ENCODE data around the gene CPT2. TPM values are rescaled to one million over a fixed set of nuclear protein-coding genes. Genes with fewer than 3 reads are reported as not detected.
A peak's percentile ranks its signal among the peaks of the same experiment; 100 is the strongest.
"Not testable (repeated sequence)": the region's sequence is repeated elsewhere in the genome, so short reads cannot be mapped to it uniquely, and the experiment has no call there.

Gene CPT2
- total and polyA plus RNA-seq, 4 donors: 27.4 to 109 (median 74.8) TPM

DNA sequence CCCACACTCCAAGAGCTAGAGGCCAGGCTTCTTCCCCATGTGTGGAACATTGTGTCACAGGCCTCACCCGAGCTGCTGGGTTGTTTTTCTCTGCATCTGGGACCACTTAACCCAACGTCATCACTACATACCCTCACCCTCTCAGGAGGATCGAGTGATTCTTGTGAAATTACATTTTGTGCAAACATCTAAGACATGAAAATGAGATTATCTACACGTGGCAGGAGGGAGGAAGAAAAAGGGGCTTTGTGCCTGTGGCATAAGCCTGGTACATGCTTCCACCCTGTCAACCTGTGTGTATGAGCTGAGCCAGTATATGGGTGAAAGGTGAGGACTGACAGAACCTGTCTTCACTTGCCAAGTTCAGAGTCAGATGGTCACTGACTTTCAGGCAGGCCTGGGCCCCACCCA is 1.6 kb downstream of the CPT2 start:
- Histone ChIP-seq H3K27me3 (ENCODE audit: control insufficient read depth in 4 of 4, insufficient read depth in 4 of 4, low read length in 3 of 4) (no peaks in the 10 kb centered on the region), H3K4me1 (ENCODE audit: control insufficient read depth in 4 of 4, insufficient read depth in 4 of 4, low read length in 3 of 4) (peaks cover 9 to 64% (median 46%) of the 10 kb centered on the region in 4 donors), H3K9ac (ENCODE audit: low read depth in 1 of 2, low read length in 2 of 2) (peak overlapping the region; percentile 91 to 97), H3K36me3 (ENCODE audit: control insufficient read depth in 4 of 4, insufficient read depth in 3 of 4, low read depth in 1 of 4, low read length in 3 of 4) (peaks cover 6 to 23% (median 22%) of the 10 kb centered on the region in 4 donors), H3K4me3 (ENCODE audit: low read depth in 1 of 3, low read length in 3 of 3) (peak overlapping the region in 2 of 3 donors; percentile 73 to 98), H3K9me3 (ENCODE audit: control insufficient read depth in 4 of 4, low read length in 3 of 4) (no peaks in the 10 kb centered on the region), H3K27ac (ENCODE audit: low read depth in 1 of 2, low read length in 2 of 2) (peak overlapping the region; percentile 98 to 99)
- DNase-seq (ENCODE audit: low spot score): no peak
- 18% methylated on average over 4 of the region's 4 CpGs for WGBS
- TF ChIP-seq, protein P1, sequence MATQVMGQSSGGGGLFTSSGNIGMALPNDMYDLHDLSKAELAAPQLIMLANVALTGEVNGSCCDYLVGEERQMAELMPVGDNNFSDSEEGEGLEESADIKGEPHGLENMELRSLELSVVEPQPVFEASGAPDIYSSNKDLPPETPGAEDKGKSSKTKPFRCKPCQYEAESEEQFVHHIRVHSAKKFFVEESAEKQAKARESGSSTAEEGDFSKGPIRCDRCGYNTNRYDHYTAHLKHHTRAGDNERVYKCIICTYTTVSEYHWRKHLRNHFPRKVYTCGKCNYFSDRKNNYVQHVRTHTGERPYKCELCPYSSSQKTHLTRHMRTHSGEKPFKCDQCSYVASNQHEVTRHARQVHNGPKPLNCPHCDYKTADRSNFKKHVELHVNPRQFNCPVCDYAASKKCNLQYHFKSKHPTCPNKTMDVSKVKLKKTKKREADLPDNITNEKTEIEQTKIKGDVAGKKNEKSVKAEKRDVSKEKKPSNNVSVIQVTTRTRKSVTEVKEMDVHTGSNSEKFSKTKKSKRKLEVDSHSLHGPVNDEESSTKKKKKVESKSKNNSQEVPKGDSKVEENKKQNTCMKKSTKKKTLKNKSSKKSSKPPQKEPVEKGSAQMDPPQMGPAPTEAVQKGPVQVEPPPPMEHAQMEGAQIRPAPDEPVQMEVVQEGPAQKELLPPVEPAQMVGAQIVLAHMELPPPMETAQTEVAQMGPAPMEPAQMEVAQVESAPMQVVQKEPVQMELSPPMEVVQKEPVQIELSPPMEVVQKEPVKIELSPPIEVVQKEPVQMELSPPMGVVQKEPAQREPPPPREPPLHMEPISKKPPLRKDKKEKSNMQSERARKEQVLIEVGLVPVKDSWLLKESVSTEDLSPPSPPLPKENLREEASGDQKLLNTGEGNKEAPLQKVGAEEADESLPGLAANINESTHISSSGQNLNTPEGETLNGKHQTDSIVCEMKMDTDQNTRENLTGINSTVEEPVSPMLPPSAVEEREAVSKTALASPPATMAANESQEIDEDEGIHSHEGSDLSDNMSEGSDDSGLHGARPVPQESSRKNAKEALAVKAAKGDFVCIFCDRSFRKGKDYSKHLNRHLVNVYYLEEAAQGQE (IDR thresholded peaks at IDR 0.05): peak; percentile 54
- TF ChIP-seq, protein P2, sequence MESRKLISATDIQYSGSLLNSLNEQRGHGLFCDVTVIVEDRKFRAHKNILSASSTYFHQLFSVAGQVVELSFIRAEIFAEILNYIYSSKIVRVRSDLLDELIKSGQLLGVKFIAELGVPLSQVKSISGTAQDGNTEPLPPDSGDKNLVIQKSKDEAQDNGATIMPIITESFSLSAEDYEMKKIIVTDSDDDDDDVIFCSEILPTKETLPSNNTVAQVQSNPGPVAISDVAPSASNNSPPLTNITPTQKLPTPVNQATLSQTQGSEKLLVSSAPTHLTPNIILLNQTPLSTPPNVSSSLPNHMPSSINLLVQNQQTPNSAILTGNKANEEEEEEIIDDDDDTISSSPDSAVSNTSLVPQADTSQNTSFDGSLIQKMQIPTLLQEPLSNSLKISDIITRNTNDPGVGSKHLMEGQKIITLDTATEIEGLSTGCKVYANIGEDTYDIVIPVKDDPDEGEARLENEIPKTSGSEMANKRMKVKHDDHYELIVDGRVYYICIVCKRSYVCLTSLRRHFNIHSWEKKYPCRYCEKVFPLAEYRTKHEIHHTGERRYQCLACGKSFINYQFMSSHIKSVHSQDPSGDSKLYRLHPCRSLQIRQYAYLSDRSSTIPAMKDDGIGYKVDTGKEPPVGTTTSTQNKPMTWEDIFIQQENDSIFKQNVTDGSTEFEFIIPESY (IDR thresholded peaks at IDR 0.05): peak; percentile 26
- no peak for TF ChIP-seq NR2F2 (IDR thresholded peaks at IDR 0.05)
- TF ChIP-seq RXRA (IDR thresholded peaks at IDR 0.05): peak; percentile 92 to 93
- peak in 1 of 2 donors; percentile 32 for TF ChIP-seq RAD21 (IDR thresholded peaks at IDR 0.05)
- TF ChIP-seq HNF4A (conservative IDR thresholded peaks at IDR 0.05): peak; percentile 21 to 37
- peak in 1 of 2 donors; percentile 38 for TF ChIP-seq GABPA (IDR thresholded peaks at IDR 0.05 in 1 of 2, conservative IDR thresholded peaks at IDR 0.05 in 1 of 2)
- TF ChIP-seq FOXA2 (IDR thresholded peaks at IDR 0.05): no peak
- TF ChIP-seq TAF1 (conservative IDR thresholded peaks at IDR 0.05): no peak
- TF ChIP-seq, protein P3, sequence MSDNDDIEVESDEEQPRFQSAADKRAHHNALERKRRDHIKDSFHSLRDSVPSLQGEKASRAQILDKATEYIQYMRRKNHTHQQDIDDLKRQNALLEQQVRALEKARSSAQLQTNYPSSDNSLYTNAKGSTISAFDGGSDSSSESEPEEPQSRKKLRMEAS (IDR thresholded peaks at IDR 0.05): peak; percentile 52
- peak in 1 of 2 donors; percentile 21 for TF ChIP-seq JUND (IDR thresholded peaks at IDR 0.05)
- TF ChIP-seq HNF4G (IDR thresholded peaks at IDR 0.05): peak; percentile 9
- TF ChIP-seq SP1 (IDR thresholded peaks at IDR 0.05): peak; percentile 83

DNA sequence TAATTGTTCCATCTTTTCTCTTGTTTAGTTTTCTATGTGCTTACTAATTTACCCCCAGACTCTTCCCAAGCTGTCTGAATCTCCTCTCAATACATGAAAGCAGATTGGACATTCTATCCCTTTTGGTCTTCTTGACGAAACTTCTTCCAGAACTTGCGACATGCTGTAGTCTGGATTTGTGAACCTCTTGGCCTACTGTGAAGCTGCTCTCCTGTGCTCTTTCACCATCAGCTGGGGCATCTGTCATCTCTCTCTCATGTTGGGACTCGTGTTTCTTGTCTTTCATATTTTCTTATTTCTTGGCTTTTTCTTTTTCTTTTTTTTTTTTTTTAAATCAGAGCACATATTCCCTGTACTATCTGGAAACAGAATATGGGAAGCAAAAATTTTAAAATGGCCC is 6.8 kb downstream of the CPT2 start:
- Histone ChIP-seq H3K27ac (ENCODE audit: low read depth in 1 of 2, low read length in 2 of 2) (no peak overlapping the region), H3K9me3 (ENCODE audit: control insufficient read depth in 4 of 4, low read length in 3 of 4) (peaks cover 0 to 6% (median under 1%) of the 10 kb centered on the region in 4 donors), H3K27me3 (ENCODE audit: control insufficient read depth in 4 of 4, insufficient read depth in 4 of 4, low read length in 3 of 4) (no peaks in the 10 kb centered on the region), H3K36me3 (ENCODE audit: control insufficient read depth in 4 of 4, insufficient read depth in 3 of 4, low read depth in 1 of 4, low read length in 3 of 4) (peaks cover 12 to 66% (median 60%) of the 10 kb centered on the region in 4 donors), H3K4me1 (ENCODE audit: control insufficient read depth in 4 of 4, insufficient read depth in 4 of 4, low read length in 3 of 4) (peaks cover 4 to 18% (median 7%) of the 10 kb centered on the region in 4 donors), H3K4me3 (ENCODE audit: low read depth in 1 of 3, low read length in 3 of 3) (no peak overlapping the region), H3K9ac (ENCODE audit: low read depth in 1 of 2, low read length in 2 of 2) (no peak overlapping the region)
- TF ChIP-seq FOXA2 (IDR thresholded peaks at IDR 0.05) (no peak), NR2F2 (IDR thresholded peaks at IDR 0.05) (no peak), TAF1 (conservative IDR thresholded peaks at IDR 0.05) (no peak), HNF4G (IDR thresholded peaks at IDR 0.05) (no peak), FOXA1 (IDR thresholded peaks at IDR 0.05) (no peak), SP1 (IDR thresholded peaks at IDR 0.05) (no peak)
- 93% methylated on average over 3 of the region's 3 CpGs for WGBS
- DNase-seq (ENCODE audit: low spot score): no peak

DNA sequence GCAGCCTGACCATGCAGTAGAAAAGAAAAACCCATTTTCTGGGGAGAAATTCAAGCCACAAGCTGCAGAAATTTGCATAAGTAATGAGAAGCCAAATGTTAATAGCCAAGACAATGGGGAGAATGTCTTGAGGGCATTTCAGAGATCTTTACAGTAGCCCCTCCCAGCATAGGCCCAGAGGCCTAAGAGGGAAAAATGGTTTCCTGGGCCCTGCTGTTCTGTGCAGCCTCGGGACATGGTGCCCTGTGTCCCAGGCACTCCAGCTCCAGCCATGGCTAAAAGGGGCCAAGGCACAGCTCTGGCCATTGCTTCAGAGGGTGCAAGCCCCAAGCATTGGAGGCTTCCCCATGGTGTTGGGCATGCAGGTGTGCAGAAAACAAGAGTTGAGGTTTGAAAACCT is 8.9 kb downstream of the CPT2 start:
- not testable (repeated sequence) for DNase-seq (ENCODE audit: low spot score)
- peaks cover 18 to 81% (median 77%) of the 10 kb centered on the region in 4 donors for H3K36me3 ChIP-seq (ENCODE audit: control insufficient read depth in 4 of 4, insufficient read depth in 3 of 4, low read depth in 1 of 4, low read length in 3 of 4)

DNA sequence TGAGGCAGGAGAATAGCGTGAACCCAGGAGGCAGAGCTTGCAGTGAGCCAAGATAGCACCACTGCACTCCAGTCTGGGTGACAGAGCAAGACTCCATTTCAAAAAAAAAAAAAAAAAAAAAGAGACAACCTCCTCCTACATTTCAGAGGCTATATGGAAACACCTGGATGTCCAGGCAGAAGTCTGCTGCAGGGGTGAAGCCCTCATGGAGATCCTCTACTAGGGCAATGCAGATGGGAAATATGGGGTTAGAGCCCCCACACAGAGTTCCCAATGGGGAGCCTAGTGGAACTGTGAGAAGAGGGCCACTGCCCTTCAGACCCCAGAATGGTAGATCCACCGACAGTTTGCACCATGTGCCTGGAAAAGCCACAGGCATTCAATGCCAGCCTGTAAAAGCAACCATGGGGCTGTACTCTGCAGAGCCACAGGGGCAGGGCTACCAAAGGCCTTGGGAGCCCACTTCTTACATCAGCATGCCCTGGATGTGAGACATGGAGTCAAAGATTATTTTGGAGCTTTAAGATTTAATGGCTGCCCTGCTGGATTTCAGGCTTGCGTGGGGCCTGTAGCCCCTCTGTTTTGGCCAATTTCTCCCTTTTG is 9.6 kb downstream of the CPT2 start:
- H3K36me3 ChIP-seq (ENCODE audit: control insufficient read depth in 4 of 4, insufficient read depth in 3 of 4, low read depth in 1 of 4, low read length in 3 of 4): peaks cover 18 to 83% (median 79%) of the 10 kb centered on the region in 4 donors
- DNase-seq (ENCODE audit: low spot score): not testable (repeated sequence)
- 98% methylated on average over 3 of the region's 3 CpGs for WGBS

More for the DNA sequence above, 8.9 kb downstream of the CPT2 start:
- not testable (repeated sequence) for H3K4me1 ChIP-seq (ENCODE audit: control insufficient read depth in 4 of 4, insufficient read depth in 4 of 4, low read length in 3 of 4); H3K27me3 ChIP-seq (ENCODE audit: control insufficient read depth in 4 of 4, insufficient read depth in 4 of 4, low read length in 3 of 4); H3K9ac ChIP-seq (ENCODE audit: low read depth in 1 of 2, low read length in 2 of 2); H3K4me3 ChIP-seq (ENCODE audit: low read depth in 1 of 3, low read length in 3 of 3); H3K9me3 ChIP-seq (ENCODE audit: control insufficient read depth in 4 of 4, low read length in 3 of 4); H3K27ac ChIP-seq (ENCODE audit: low read depth in 1 of 2, low read length in 2 of 2)
- 100% methylated on average over 1 of the region's 1 CpG for WGBS

More for the DNA sequence above, 9.6 kb downstream of the CPT2 start:
- not testable (repeated sequence) for H3K27ac ChIP-seq (ENCODE audit: low read depth in 1 of 2, low read length in 2 of 2); H3K4me3 ChIP-seq (ENCODE audit: low read depth in 1 of 3, low read length in 3 of 3); H3K9ac ChIP-seq (ENCODE audit: low read depth in 1 of 2, low read length in 2 of 2); H3K9me3 ChIP-seq (ENCODE audit: control insufficient read depth in 4 of 4, low read length in 3 of 4); H3K4me1 ChIP-seq (ENCODE audit: control insufficient read depth in 4 of 4, insufficient read depth in 4 of 4, low read length in 3 of 4); H3K27me3 ChIP-seq (ENCODE audit: control insufficient read depth in 4 of 4, insufficient read depth in 4 of 4, low read length in 3 of 4)

Measured in liver (tissue), 9 donors.